Esophagus squamous epithelium (tissue), 5 donors: ENCODE data around the gene DET1. TPM values are rescaled to one million over a fixed set of nuclear protein-coding genes. Genes with fewer than 3 reads are reported as not detected.

Source experiments
- DNase-seq: peaks from one replicate; lab custom pipeline; 2025; lab: John Stamatoyannopoulos, UW
- H3K27ac ChIP-seq, 4 donors: fragments of 200-600 bp; sonication (generic); one replicate each; pipeline ENCODE4 v1.5.1; 2016 to 2019; ENCODE audit warnings: mild to moderate bottlenecking in 1 of 4
- H3K27me3 ChIP-seq, 4 donors: fragments of 200-600 bp; sonication (generic); 1 replicate in 3 of 4; 2 replicates in 1 of 4; pipeline versions ENCODE4 v1.5.1 to v1.6.0; 2017 to 2021; ENCODE audit warnings: antibody characterized with exemption in 1 of 4
- H3K36me3 ChIP-seq, 3 donors: fragments of 200-600 bp; sonication (generic); one replicate each; pipeline ENCODE4 v1.5.1; 2016 to 2019
- H3K4me1 ChIP-seq, 3 donors: fragments of 200-600 bp; sonication (generic); one replicate each; pipeline ENCODE4 v1.5.1; 2017 to 2019
- H3K4me3 ChIP-seq, 4 donors: fragments of 200-600 bp; sonication (generic); 1 replicate in 3 of 4; 2 replicates in 1 of 4; pipeline ENCODE4 v1.5.1; 2016 to 2019; ENCODE audit warnings: mild to moderate bottlenecking in 2 of 4, moderate library complexity in 1 of 4
- H3K9me3 ChIP-seq, 3 donors: fragments of 200-600 bp; sonication (generic); one replicate each; pipeline ENCODE4 v1.5.1; 2016 to 2019
- POLR2A ChIP-seq, 4 donors: fragments of 450-650 bp; IDR thresholded peaks; one replicate each; pipeline ENCODE4 v1.6.1; 2017; ENCODE audit warnings: antibody characterized with exemption in 4 of 4, mild to moderate bottlenecking in 4 of 4, moderate library complexity in 3 of 4
- WGBS, 2 donors: methylation state at CpG; one replicate each; pipeline ENCODE4 v1.1.5; 2018; 5-methylcytosine and 5-hydroxymethylcytosine counted together
- intact Hi-C: fragments of 100-400 bp; cut with DNase I; formaldehyde crosslinking; loops from one replicate; pipeline ENCODE4 v1.15.0; 2022
- total RNA-seq, 4 donors: library from RNA; depleted of rRNA; stranded (reverse); fragments of >200 nt; gene quantifications; one replicate each; pipeline ENCODE4 v1.1.0, GENCODE V29; 2016
- TF ChIP-seq, protein P1 (sequence below), 6 experiments: fragments of 450-650 bp in 4 of 6; fragments of 200-600 bp in 2 of 6; sonication (generic) in 2 of 6; IDR thresholded peaks; one replicate each; pipeline ENCODE4 v1.5.1; 2016 to 2019; ENCODE audit warnings: antibody characterized with exemption in 6 of 6, mild to moderate bottlenecking in 4 of 6, moderate library complexity in 4 of 6
- donor health status: DM: yes; HTN: yes; CAD: no.

The DET1 gene
- total RNA-seq, 4 donors from 2014 or later, result 1.8 to 4.2 (median 2.3) TPM

DNA sequence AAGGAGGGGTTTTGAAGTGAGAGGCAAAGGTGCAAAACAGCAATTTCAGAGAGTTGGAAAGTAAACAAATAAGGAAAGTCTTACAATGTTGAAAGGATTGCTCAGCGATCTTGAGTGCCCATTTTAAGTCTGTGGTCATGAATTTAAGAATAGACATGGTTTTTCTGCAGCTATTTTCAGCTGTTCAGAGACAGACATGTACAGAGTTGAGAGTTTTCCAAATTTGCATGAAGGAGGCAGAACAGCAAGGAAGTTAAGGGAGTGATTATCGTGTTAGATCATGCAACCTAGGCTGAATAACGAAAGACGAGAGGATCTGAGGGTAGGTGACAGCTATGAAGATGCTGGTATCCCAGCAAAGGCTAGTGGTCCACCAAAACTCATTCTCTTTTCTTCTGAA is 37.2 kb downstream of the DET1 start:
- no peak for TF ChIP-seq POLR2A (IDR thresholded peaks at IDR 0.05)
- TF ChIP-seq, protein P1, sequence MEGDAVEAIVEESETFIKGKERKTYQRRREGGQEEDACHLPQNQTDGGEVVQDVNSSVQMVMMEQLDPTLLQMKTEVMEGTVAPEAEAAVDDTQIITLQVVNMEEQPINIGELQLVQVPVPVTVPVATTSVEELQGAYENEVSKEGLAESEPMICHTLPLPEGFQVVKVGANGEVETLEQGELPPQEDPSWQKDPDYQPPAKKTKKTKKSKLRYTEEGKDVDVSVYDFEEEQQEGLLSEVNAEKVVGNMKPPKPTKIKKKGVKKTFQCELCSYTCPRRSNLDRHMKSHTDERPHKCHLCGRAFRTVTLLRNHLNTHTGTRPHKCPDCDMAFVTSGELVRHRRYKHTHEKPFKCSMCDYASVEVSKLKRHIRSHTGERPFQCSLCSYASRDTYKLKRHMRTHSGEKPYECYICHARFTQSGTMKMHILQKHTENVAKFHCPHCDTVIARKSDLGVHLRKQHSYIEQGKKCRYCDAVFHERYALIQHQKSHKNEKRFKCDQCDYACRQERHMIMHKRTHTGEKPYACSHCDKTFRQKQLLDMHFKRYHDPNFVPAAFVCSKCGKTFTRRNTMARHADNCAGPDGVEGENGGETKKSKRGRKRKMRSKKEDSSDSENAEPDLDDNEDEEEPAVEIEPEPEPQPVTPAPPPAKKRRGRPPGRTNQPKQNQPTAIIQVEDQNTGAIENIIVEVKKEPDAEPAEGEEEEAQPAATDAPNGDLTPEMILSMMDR (IDR thresholded peaks at IDR 0.05), result no peak
- no peak overlapping the region for H3K4me3 ChIP-seq
- intact Hi-C loops, result no loop called here
- H3K36me3 ChIP-seq, result peaks cover 0 to 76% (median 0%) of the 10 kb centered on the region in 3 donors
- H3K27me3 ChIP-seq, result no peaks in the 10 kb centered on the region
- H3K9me3 ChIP-seq, result no peaks in the 10 kb centered on the region
- no peak overlapping the region for H3K27ac ChIP-seq
- H3K4me1 ChIP-seq, result no peaks in the 10 kb centered on the region
- whole genome bisulfite sequencing, 2 donors, result 81 to 94% methylated on average over 4 of the region's 4 CpGs
- DNase-seq, result no peak

- Histone ChIP-seq H3K27ac (no peak overlapping the region), H3K4me3 (no peak overlapping the region), H3K9me3 (no peaks in the 10 kb centered on the region), H3K4me1 (no peaks in the 10 kb centered on the region), H3K27me3 (no peaks in the 10 kb centered on the region), H3K36me3 (peaks cover 0 to 65% (median 0%) of the 10 kb centered on the region in 3 donors)
- TF ChIP-seq, protein P1 (IDR thresholded peaks at IDR 0.05), result no peak
- no peak for TF ChIP-seq POLR2A (IDR thresholded peaks at IDR 0.05)
- intact Hi-C loops, result no loop called here
- no peak for DNase-seq
Observed at GRCh38 chr15:88506628-88507027, 39.9 kb downstream of the DET1 start.

GRCh38 chr15:88505721-88506120 is 40.8 kb downstream of the DET1 start:
- Histone ChIP-seq H3K36me3 (peaks cover 0 to 56% (median 0%) of the 10 kb centered on the region in 3 donors), H3K27me3 (no peaks in the 10 kb centered on the region), H3K9me3 (no peaks in the 10 kb centered on the region), H3K4me3 (no peak overlapping the region), H3K4me1 (no peaks in the 10 kb centered on the region), H3K27ac (no peak overlapping the region)
- no peak for TF ChIP-seq POLR2A (IDR thresholded peaks at IDR 0.05)
- TF ChIP-seq, protein P1 (IDR thresholded peaks at IDR 0.05), result no peak
- WGBS, 2 donors, result 96 to 100% methylated on average over 2 of the region's 2 CpGs
- intact Hi-C loops, result no loop called here
- no peak for DNase-seq

DNA sequence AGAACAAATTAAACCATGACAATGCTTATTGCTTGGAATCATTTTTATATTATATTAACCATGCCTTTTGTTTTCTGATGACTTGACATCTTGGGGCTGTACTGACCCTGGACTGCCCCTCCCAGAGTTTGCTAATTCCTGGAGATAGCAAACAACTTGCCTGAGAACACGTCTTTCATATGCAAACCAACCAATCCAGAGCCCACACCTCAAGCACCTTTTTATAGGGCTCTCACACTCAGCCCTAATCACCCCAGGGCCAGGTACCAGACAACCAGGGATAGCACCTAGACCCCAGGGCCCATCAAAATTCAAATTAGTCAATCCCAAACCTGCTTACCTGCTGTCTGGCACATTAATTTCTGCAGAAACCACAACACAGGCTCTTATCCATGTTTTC is 42.0 kb downstream of the DET1 start:
- H3K27me3 ChIP-seq, result no peaks in the 10 kb centered on the region
- DNase-seq, result no peak
- no peaks in the 10 kb centered on the region for H3K4me1 ChIP-seq
- intact Hi-C loops, result no loop called here
- no peak overlapping the region for H3K27ac ChIP-seq
- 75 to 82% methylated on average over 1 of the region's 1 CpG for WGBS, 2 donors
- peaks cover 0 to 43% (median 0%) of the 10 kb centered on the region in 3 donors for H3K36me3 ChIP-seq
- H3K4me3 ChIP-seq, result no peak overlapping the region
- H3K9me3 ChIP-seq, result no peaks in the 10 kb centered on the region
- TF ChIP-seq, protein P1 (IDR thresholded peaks at IDR 0.05), result no peak
- TF ChIP-seq POLR2A (IDR thresholded peaks at IDR 0.05), result no peak

DNA sequence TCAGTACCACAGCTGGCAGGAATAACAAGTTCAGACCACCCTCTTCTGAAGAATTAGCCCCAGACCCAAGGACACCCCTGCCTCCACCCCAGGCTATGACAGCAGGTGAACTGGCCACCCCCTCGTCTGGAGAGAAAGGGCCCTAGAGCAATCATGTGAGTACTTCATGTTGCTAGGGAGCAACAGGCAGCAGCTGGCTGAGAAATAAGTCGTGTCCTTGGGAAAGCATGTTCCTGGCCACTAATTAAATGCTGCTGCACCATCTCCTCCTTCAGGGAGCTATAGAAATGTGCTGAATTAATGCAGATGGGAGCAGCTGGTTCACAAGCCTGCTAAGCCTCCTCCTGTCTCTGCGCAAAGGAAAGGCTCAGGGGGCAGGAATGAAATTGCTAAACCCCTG is 47.5 kb downstream of the DET1 start:
- H3K27ac ChIP-seq, result no peak overlapping the region
- H3K4me1 ChIP-seq, result no peaks in the 10 kb centered on the region
- no peak overlapping the region for H3K4me3 ChIP-seq
- no peaks in the 10 kb centered on the region for H3K9me3 ChIP-seq
- no peak for TF ChIP-seq POLR2A (IDR thresholded peaks at IDR 0.05)
- TF ChIP-seq, protein P1 (IDR thresholded peaks at IDR 0.05), result no peak
- intact Hi-C loops, result no loop called here
- H3K27me3 ChIP-seq, result no peaks in the 10 kb centered on the region
- no peak for DNase-seq
- 56 to 71% methylated on average over 3 of the region's 3 CpGs for WGBS, 2 donors
- H3K36me3 ChIP-seq, result peaks cover 0 to 2% (median 0%) of the 10 kb centered on the region in 3 donors
